Measurements from ENCODE around the gene ING2.
"Not testable (repeated sequence)": the region's sequence is repeated elsewhere in the genome, so short reads cannot be mapped to it uniquely, and the experiment has no call there.

ING2 gene

GRCh38 chr4:183548306-183548705, 43.4 kb downstream of the ING2 start:
- DNase-seq (ENCODE audit: low spot score) = no peak

GRCh38 chr4:183550345-183551093, 45.7 kb downstream of the ING2 start:
- no peak for DNase-seq (ENCODE audit: low spot score)

- DNase-seq (ENCODE audit: low spot score) = no peak
Observed at GRCh38 chr4:183552274-183553146, 47.7 kb downstream of the ING2 start.

- DNase-seq (ENCODE audit: low spot score) = not testable (repeated sequence)
Observed at GRCh38 chr4:183553147-183553478, 48.3 kb downstream of the ING2 start.

GRCh38 chr4:183553601-183554345, 48.9 kb downstream of the ING2 start:
- no peak for DNase-seq (ENCODE audit: low spot score)

GRCh38 chr4:183554346-183554686, 49.5 kb downstream of the ING2 start:
- DNase-seq (ENCODE audit: low spot score) = no peak

GRCh38 chr4:183554878-183555585, 50.2 kb downstream of the ING2 start:
- no peak for DNase-seq (ENCODE audit: low spot score)

GRCh38 chr4:183556947-183557346, 52.1 kb downstream of the ING2 start:
- DNase-seq (ENCODE audit: low spot score) = no peak

GRCh38 chr4:183557611-183558010, 52.8 kb downstream of the ING2 start:
- DNase-seq (ENCODE audit: low spot score) = no peak

- no peak for DNase-seq (ENCODE audit: low spot score)
Observed at GRCh38 chr4:183558873-183559272, 54.0 kb downstream of the ING2 start.

- DNase-seq (ENCODE audit: low spot score) = no peak
Observed at GRCh38 chr4:183561905-183562304, 57.0 kb downstream of the ING2 start.

All from NAMALWA (cell line).